ENCODE data around the gene BAK1. TPM values are rescaled to one million over a fixed set of nuclear protein-coding genes. Genes with fewer than 3 reads are reported as not detected.
"Not testable (repeated sequence)": the region's sequence is repeated elsewhere in the genome, so short reads cannot be mapped to it uniquely, and the experiment has no call there.

BAK1 gene
- total RNA-seq, 4 donors from 2014 or later: 6.9 to 22.7 (median 10.9) TPM

DNA sequence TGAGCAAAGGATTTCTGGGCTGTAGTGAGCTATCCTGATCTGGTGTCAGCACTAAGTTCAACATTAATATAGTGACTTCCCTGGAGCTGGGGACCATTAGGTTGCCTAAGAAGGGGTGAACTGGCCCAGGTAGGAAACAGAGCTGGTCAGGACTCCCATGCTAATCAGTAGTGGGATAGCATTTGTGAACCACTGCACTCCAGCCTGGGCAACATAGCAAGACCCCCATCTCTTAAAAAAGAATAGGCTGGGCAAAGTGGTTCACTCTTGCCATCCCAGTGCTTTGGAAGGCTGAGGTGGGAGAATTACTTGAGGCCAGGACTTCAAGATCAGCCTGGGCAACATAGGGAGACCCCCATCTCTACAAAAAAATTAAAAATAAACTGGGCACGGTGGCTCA lies 39.3 kb downstream of the BAK1 start:
- TF ChIP-seq, protein P1, sequence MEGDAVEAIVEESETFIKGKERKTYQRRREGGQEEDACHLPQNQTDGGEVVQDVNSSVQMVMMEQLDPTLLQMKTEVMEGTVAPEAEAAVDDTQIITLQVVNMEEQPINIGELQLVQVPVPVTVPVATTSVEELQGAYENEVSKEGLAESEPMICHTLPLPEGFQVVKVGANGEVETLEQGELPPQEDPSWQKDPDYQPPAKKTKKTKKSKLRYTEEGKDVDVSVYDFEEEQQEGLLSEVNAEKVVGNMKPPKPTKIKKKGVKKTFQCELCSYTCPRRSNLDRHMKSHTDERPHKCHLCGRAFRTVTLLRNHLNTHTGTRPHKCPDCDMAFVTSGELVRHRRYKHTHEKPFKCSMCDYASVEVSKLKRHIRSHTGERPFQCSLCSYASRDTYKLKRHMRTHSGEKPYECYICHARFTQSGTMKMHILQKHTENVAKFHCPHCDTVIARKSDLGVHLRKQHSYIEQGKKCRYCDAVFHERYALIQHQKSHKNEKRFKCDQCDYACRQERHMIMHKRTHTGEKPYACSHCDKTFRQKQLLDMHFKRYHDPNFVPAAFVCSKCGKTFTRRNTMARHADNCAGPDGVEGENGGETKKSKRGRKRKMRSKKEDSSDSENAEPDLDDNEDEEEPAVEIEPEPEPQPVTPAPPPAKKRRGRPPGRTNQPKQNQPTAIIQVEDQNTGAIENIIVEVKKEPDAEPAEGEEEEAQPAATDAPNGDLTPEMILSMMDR (IDR thresholded peaks at IDR 0.05): no peak
- DNase-seq (ENCODE audit: low spot score) (no peak), ATAC-seq (ENCODE audit: low FRiP score) (no peak)

DNA sequence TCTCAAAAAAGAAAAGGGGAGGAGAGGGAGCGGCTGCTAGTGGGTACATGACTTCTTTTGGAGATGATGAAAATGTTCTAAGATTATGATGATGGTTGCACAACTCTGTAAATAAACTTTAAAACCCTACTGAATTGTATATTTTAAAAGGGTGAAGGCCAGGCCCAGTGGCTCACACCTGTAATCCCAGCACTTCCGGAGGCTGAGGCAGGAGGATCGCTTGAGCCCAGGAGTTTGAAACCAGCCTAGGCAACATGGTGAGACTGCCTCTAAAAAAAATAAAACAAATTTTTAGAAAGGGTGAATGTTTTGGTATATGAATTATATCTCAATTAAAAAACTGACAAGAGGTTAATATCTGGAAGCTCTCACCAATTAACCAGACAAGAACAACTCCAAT lies 45.4 kb downstream of the BAK1 start:
- no peak for DNase-seq (ENCODE audit: low spot score)
- TF ChIP-seq, protein P1 (IDR thresholded peaks at IDR 0.05): no peak
- ATAC-seq (ENCODE audit: low FRiP score): no peak

DNA sequence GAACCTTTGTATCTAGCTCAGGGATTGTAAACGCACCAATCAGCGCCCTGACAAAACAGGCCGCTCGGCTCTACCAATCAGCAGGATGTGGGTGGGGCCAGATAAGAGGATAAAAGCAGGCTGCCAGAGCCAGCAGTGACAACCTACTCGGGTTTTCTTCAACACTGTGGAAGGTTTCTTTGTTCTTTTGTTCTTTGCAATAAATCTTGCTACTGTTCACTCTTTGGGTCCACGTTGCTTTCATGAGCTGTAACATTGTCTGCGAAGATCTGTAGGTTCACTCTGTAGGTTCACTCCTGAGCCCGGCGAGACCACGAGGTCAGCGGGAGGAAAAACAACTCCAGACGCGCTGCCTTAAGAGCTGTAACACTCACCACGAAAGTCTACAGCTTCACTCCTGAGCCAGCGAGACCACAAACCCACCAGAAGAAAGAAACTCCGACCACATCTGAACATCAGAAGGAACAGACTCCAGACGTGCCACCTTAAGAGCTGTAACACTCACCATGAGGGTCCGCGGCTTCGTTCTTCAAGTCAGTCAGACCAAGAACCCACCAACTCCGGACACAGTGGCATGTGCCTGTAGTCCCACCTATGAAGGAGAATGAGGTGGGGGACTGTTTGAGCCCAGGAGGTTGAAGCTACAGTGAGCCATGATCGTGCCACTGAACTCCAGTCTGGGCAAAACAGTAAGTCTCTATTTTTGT lies 46.8 kb downstream of the BAK1 start:
- ATAC-seq (ENCODE audit: low FRiP score); DNase-seq (ENCODE audit: low spot score): not testable (repeated sequence)

DNA sequence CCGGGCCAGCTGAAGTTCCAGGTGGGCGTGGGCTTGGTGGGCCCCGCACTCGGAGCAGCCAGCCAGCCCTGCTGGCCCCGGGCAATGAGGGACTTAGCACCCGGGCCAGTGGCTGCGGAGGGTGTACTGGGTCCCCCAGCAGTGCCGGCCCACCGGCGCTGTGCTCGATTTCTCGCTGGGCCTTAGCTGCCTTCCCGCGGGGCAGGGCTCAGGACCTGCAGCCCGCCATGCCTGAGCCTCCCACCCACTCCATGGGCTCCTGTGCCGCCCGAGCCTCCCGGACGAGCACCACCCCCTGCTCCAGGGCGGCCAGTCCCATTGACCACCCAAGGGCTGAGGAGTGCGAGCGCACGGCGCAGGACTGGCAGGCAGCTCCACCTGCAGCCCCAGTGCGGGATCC lies 47.6 kb downstream of the BAK1 start:
- not testable (repeated sequence) for DNase-seq (ENCODE audit: low spot score); ATAC-seq (ENCODE audit: low FRiP score)

DNA sequence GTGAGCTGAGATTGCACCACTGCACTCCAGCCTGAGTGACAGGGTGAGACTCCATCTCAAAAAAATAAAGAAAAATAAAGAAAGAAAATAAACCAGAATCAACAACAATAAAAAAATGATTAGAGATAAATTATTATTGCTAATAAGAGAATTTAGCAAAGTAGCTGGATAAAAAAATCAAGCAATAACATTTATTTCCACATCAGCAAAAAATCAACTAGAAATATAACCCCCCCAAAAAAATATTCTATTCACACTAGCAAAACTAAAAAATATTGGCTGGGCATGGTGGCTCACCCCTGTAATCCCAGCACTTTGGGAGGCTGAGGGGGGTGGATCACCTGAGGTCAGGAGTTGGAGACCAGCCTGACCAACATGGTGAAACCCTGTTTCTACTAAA lies 49.5 kb downstream of the BAK1 start:
- not testable (repeated sequence) for ATAC-seq (ENCODE audit: low FRiP score); DNase-seq (ENCODE audit: low spot score)

Small RNAs within 50 kb of the gene (small RNA-seq; reads per million reads assigned to genes)
- not detected for gene RF00017

Other genes with a start within 250 kb of the BAK1 start
- 10 to 100 TPM in 1 of 4 donors, 1 to 10 TPM in 1, under 1 TPM in 2; 0.25 to 10.8 (median 3.1) TPM for gene KIFC1, start 188.5 kb downstream of the BAK1 start, total RNA-seq
- gene PHF1, start 169.3 kb downstream of the BAK1 start, total RNA-seq: 10 to 100 TPM; 40.8 to 56.5 (median 48.9) TPM
- gene CUTA, start 162.2 kb downstream of the BAK1 start, total RNA-seq: 100 to 1,000 TPM in 2 of 4 donors, 10 to 100 TPM in 2; 57.1 to 107 (median 98.1) TPM
- 10 to 100 TPM in 3 of 4 donors, 1 to 10 TPM in 1; 8.8 to 12.3 (median 10.3) TPM for gene SYNGAP1, start 160.2 kb downstream of the BAK1 start, total RNA-seq
- 1 to 10 TPM; 1.4 to 8.6 (median 5.7) TPM for gene ZBTB9, start 125.7 kb downstream of the BAK1 start, total RNA-seq
- 10 to 100 TPM; 25.7 to 62.0 (median 35.9) TPM for gene ITPR3, start 41.0 kb upstream of the BAK1 start, total RNA-seq
- gene UQCC2, start 131.4 kb upstream of the BAK1 start, total RNA-seq: 10 to 100 TPM; 10.4 to 19.6 (median 15.5) TPM
- 1 to 10 TPM in 1 of 4 donors, under 1 TPM in 3; 0.19 to 2.2 (median 0.45) TPM for gene IP6K3, start 166.6 kb upstream of the BAK1 start, total RNA-seq
- 10 to 100 TPM; 25.8 to 75.0 (median 40.4) TPM for gene LEMD2, start 208.9 kb upstream of the BAK1 start, total RNA-seq
- gene MLN, start 223.7 kb upstream of the BAK1 start, total RNA-seq: not detected

All from omental fat pad (tissue), 4 donors.